NCI-H69 (cell line): ENCODE results near the gene ANKRD33.

ENCODE experiments used
- DNase-seq: peaks from one replicate; lab custom pipeline; 2025; lab: John Stamatoyannopoulos, UW

Gene ANKRD33

GRCh38 chr12:51887476-51888315 lies at the start of gene ANKRD33:
ANKRD33 (plus strand) TSS chr12:51888103; CDS start chr12:51888187, 84 bp downstream.
- peak; percentile 99 for DNase-seq

GRCh38 chr12:51838762-51839161 lies 49.1 kb upstream of the ANKRD33 start:
- DNase-seq, result no peak

GRCh38 chr12:51839310-51839947 lies 48.5 kb upstream of the ANKRD33 start:
- DNase-seq, result no peak

GRCh38 chr12:51840966-51841365 lies 46.9 kb upstream of the ANKRD33 start:
- no peak for DNase-seq

GRCh38 chr12:51841727-51842126 lies 46.2 kb upstream of the ANKRD33 start:
- no peak for DNase-seq

GRCh38 chr12:51844854-51845253 lies 43.0 kb upstream of the ANKRD33 start:
- no peak for DNase-seq

- no peak for DNase-seq
These were observed 42.4 kb upstream of the ANKRD33 start for GRCh38 chr12:51845482-51845881.

GRCh38 chr12:51846271-51846691 lies 41.6 kb upstream of the ANKRD33 start:
- DNase-seq, result no peak

GRCh38 chr12:51846911-51847642 lies 40.8 kb upstream of the ANKRD33 start:
- DNase-seq, result peak; percentile 64

- peak; percentile 49 for DNase-seq
These were observed 40.1 kb upstream of the ANKRD33 start for GRCh38 chr12:51847643-51848325.

GRCh38 chr12:51848326-51848727 lies 39.6 kb upstream of the ANKRD33 start, which contains the start of gene FIGNL2:
FIGNL2 (minus strand) TSS chr12:51848718; CDS start chr12:51822413, 26,305 bp downstream.
- no peak for DNase-seq

GRCh38 chr12:51848841-51849735 lies 38.8 kb upstream of the ANKRD33 start:
- peak; percentile 42 for DNase-seq

- no peak for DNase-seq
These were observed 37.6 kb upstream of the ANKRD33 start for GRCh38 chr12:51850081-51850964.

- DNase-seq, result no peak
These were observed 37.0 kb upstream of the ANKRD33 start for GRCh38 chr12:51850965-51851299.

GRCh38 chr12:51851413-51852124 lies 36.3 kb upstream of the ANKRD33 start:
- DNase-seq, result peak; percentile 45

GRCh38 chr12:51852404-51853137 lies 35.3 kb upstream of the ANKRD33 start:
- no peak for DNase-seq

GRCh38 chr12:51855586-51856428 lies 32.1 kb upstream of the ANKRD33 start:
- DNase-seq, result no peak

GRCh38 chr12:51860986-51861385 lies 26.9 kb upstream of the ANKRD33 start:
- DNase-seq, result no peak
